A549 (cell line): ENCODE data around the gene KPNA2.
"Not testable (repeated sequence)": the region's sequence is repeated elsewhere in the genome, so short reads cannot be mapped to it uniquely, and the experiment has no call there.

Source experiments
- CBX8 ChIP-seq: fragments of 200-600 bp; sonication (generic); IDR thresholded peaks from 2 replicates; pipeline ENCODE4 v1.6.1; 2016
- CTCF ChIP-seq: fragments of >200 bp; sonication (Bioruptor Twin); formaldehyde crosslinking; IDR thresholded peaks from 3 replicates; pipeline ENCODE4 v1.5.1; 2016
- EP300 ChIP-seq, 2 experiments: fragments of >200 bp; sonication (Bioruptor Twin); formaldehyde crosslinking; IDR thresholded peaks; 2 replicates in 1 of 2; 3 replicates in 1 of 2; pipeline ENCODE4 v1.6.1; 2016 to 2017
- MAFK ChIP-seq: fragments of 450-650 bp; IDR thresholded peaks from 2 replicates; pipeline ENCODE4 v1.6.1; 2014; ENCODE audit not compliant: partially characterized antibody
- NPAS2 ChIP-seq: fragments of 250-450 bp; sonication (Bioruptor Pico); IDR thresholded peaks from 2 replicates; pipeline ENCODE4 v1.8.0; 2022; ENCODE audit warnings: mild to moderate bottlenecking, moderate library complexity, borderline replicate concordance
- PHF8 ChIP-seq: fragments of 200-600 bp; sonication (generic); IDR thresholded peaks from 2 replicates; pipeline ENCODE4 v1.6.1; 2016; ENCODE audit warnings: low read depth, mild to moderate bottlenecking, antibody characterized with exemption, moderate library complexity, borderline replicate concordance
- POLR2A ChIP-seq: IDR thresholded peaks from 2 replicates; pipeline ENCODE4 v1.6.1; 2012; ENCODE audit warnings: mild to moderate bottlenecking, low read length
- RARB ChIP-seq: fragments of 250-450 bp; sonication (Bioruptor Pico); IDR thresholded peaks from 2 replicates; pipeline ENCODE4 v1.8.0; 2021; ENCODE audit warnings: mild to moderate bottlenecking, moderate library complexity
- RCOR1 ChIP-seq: fragments of 150-350 bp; IDR thresholded peaks from 2 replicates; pipeline ENCODE4 v1.6.1; 2014; ENCODE audit warnings: antibody characterized with exemption, low read length, low read depth
- SMC3 ChIP-seq: fragments of >200 bp; sonication (Bioruptor Twin); formaldehyde crosslinking; IDR thresholded peaks from 3 replicates; pipeline ENCODE4 v1.6.1; 2018; ENCODE audit warnings: inconsistent platforms
- TP53 ChIP-seq: fragments of 250-450 bp; sonication (Bioruptor Pico); IDR thresholded peaks from 2 replicates; pipeline ENCODE4 v1.5.0; 2021; ENCODE audit warnings: mild to moderate bottlenecking, moderate library complexity
- USF2 ChIP-seq: fragments of 450-650 bp; IDR thresholded peaks from 2 replicates; pipeline ENCODE4 v1.6.1; 2014; ENCODE audit warnings: antibody characterized with exemption

- TF ChIP-seq CTCF; EP300 (IDR thresholded peaks at IDR 0.05); TP53 (CRISPR knock-in tag); RCOR1; RARB; SMC3; CBX8; POLR2A; PHF8; USF2; NPAS2 (CRISPR knock-in tag); MAFK: not testable (repeated sequence)
These were observed 33.0 kb downstream of the KPNA2 start for GRCh38 chr17:68068512-68068911.
